Measurements from ENCODE around the gene VIT.
"Not testable (repeated sequence)": the region's sequence is repeated elsewhere in the genome, so short reads cannot be mapped to it uniquely, and the experiment has no call there.

Gene VIT

GRCh38 chr2:36808386-36809068 is 112.0 kb downstream of the VIT start:
- no peak for DNase-seq

- no peak for DNase-seq
These were observed 112.5 kb downstream of the VIT start for GRCh38 chr2:36809069-36809445.

- DNase-seq, result no peak
These were observed 114.6 kb downstream of the VIT start for GRCh38 chr2:36811071-36811470.

GRCh38 chr2:36812196-36812595 is 115.7 kb downstream of the VIT start:
- peak in 1 of 2 experiments; percentile 16 for DNase-seq

- no peak for DNase-seq
These were observed 122.0 kb downstream of the VIT start for GRCh38 chr2:36818542-36818941.

- DNase-seq, result peak in 1 of 2 experiments; percentile 14
These were observed 122.7 kb downstream of the VIT start for GRCh38 chr2:36819095-36819711.

- DNase-seq, result peak; percentile 86 to 93
These were observed 124.6 kb downstream of the VIT start for GRCh38 chr2:36820942-36821605.

GRCh38 chr2:36823862-36824261 is 127.4 kb downstream of the VIT start:
- DNase-seq, result no peak

GRCh38 chr2:36824273-36824672 is 127.8 kb downstream of the VIT start:
- DNase-seq, result no peak

GRCh38 chr2:36824683-36825082 is 128.2 kb downstream of the VIT start:
- DNase-seq, result not testable (repeated sequence)

- no peak for DNase-seq
These were observed 134.7 kb downstream of the VIT start for GRCh38 chr2:36831185-36831584.

- DNase-seq, result no peak
These were observed 137.7 kb downstream of the VIT start for GRCh38 chr2:36834203-36834602.

- no peak for DNase-seq
These were observed 138.4 kb downstream of the VIT start for GRCh38 chr2:36834731-36835524.

GRCh38 chr2:36839976-36840617 is 143.6 kb downstream of the VIT start:
- DNase-seq, result no peak

GRCh38 chr2:36843838-36844237 is 147.3 kb downstream of the VIT start:
- DNase-seq, result no peak

- DNase-seq, result no peak
These were observed 152.8 kb downstream of the VIT start for GRCh38 chr2:36849265-36849664.

GRCh38 chr2:36854241-36854640 is 157.7 kb downstream of the VIT start:
- DNase-seq, result no peak

GRCh38 chr2:36855429-36855828 is 158.9 kb downstream of the VIT start:
- no peak for DNase-seq

- peak in 1 of 2 experiments; percentile 28 for DNase-seq
These were observed 161.2 kb downstream of the VIT start for GRCh38 chr2:36857713-36858112.

- DNase-seq, result no peak
These were observed 162.3 kb downstream of the VIT start for GRCh38 chr2:36858551-36859365.

GRCh38 chr2:36859366-36859792 is 162.9 kb downstream of the VIT start:
- DNase-seq, result no peak

- no peak for DNase-seq
These were observed 165.4 kb downstream of the VIT start for GRCh38 chr2:36861896-36862295.

All from NCI-H526 (cell line).